T-cell (primary cell): ENCODE data around the gene FNIP2. TPM values are rescaled to one million over a fixed set of nuclear protein-coding genes. Genes with fewer than 3 reads are reported as not detected.
A peak's percentile ranks its signal among the peaks of the same experiment; 100 is the strongest.
"Not testable (repeated sequence)": the region's sequence is repeated elsewhere in the genome, so short reads cannot be mapped to it uniquely, and the experiment has no call there.

Experiments used
- ATAC-seq, 4 experiments: fragments of 200-7000 bp in 3 of 4; fragments of 150-1000 bp in 1 of 4; cut with Tn5 transposase; replicated peaks in 1 of 4; 1 replicate in 3 of 4; 2 replicates in 1 of 4; pipeline ENCODE4 v1.10.0; 2021; ENCODE audit warnings: moderate library complexity in 3 of 4, mild to moderate bottlenecking in 2 of 4, moderate number of reproducible peaks in 1 of 4
- CTCF ChIA-PET, 2 donors: fragments of 300-600 bp; sonication (Branson Sonifier 250); formaldehyde crosslinking; loops; one replicate each; lab custom pipeline; 2022; ENCODE audit warnings: antibody characterized with exemption in 2 of 2; lab: Charles Lee
- POLR2A ChIA-PET, 2 donors: fragments of 300-600 bp; sonication (Branson Sonifier 250); formaldehyde crosslinking; loops; one replicate each; lab custom pipeline; 2022; ENCODE audit warnings: antibody characterized with exemption in 2 of 2; lab: Charles Lee
- DNase-seq, 35 experiments: peaks; one replicate each; pipeline versions ENCODE4 v3.0.0 to v3.0.0-alpha.2; 2013 to 2023
- H3K27ac ChIP-seq: one replicate; pipeline ENCODE4 v1.5.1; 2013; ENCODE audit warnings: low read length
- H3K27me3 ChIP-seq, 2 experiments: replicated peaks in 1 of 2; 1 replicate in 1 of 2; 2 replicates in 1 of 2; pipeline versions ENCODE4 v1.6.1 to v1.7.0; 2013; ENCODE audit warnings: low read length in 1 of 2, mixed read lengths in 1 of 2; ENCODE audit not compliant: control insufficient read depth in 2 of 2, insufficient read depth in 2 of 2; ENCODE audit errors: extremely low read depth in 1 of 2
- H3K36me3 ChIP-seq, 2 donors: 1 replicate in 1 of 2; 2 replicates in 1 of 2; pipeline versions ENCODE4 v1.6.1 to v1.7.0; 2013; ENCODE audit warnings: low read length in 1 of 2; ENCODE audit not compliant: control insufficient read depth in 2 of 2, insufficient read depth in 1 of 2; ENCODE audit errors: extremely low read depth in 1 of 2
- H3K4me1 ChIP-seq, 2 experiments: 1 replicate in 1 of 2; 2 replicates in 1 of 2; pipeline versions ENCODE4 v1.6.1 to v1.7.0; 2013; ENCODE audit warnings: low read length in 2 of 2, mixed read lengths in 1 of 2; ENCODE audit not compliant: insufficient read depth in 2 of 2, control insufficient read depth in 1 of 2; ENCODE audit errors: extremely low read depth in 1 of 2
- H3K4me3 ChIP-seq, 2 donors: 1 replicate in 1 of 2; 2 replicates in 1 of 2; pipeline versions ENCODE4 v1.5.1 to v1.7.0; 2013; ENCODE audit warnings: mild to moderate bottlenecking in 2 of 2, low read length in 1 of 2, moderate library complexity in 1 of 2; ENCODE audit not compliant: control insufficient read depth in 1 of 2; ENCODE audit errors: extremely low read depth in 1 of 2
- H3K9me3 ChIP-seq: 2 replicates; pipeline ENCODE4 v1.7.0; 2013
- H3K27ac Mint-ChIP-seq, 2 donors: one replicate each; pipeline ENCODE4 v1.8.0; 2020 to 2021; ENCODE audit warnings: mild to moderate bottlenecking in 2 of 2, mixed read lengths in 2 of 2
- H3K27me3 Mint-ChIP-seq, 2 donors: one replicate each; pipeline ENCODE4 v1.8.0; 2021 to 2022; ENCODE audit warnings: mixed read lengths in 2 of 2
- H3K36me3 Mint-ChIP-seq: one replicate; pipeline ENCODE4 v1.8.0; 2021; ENCODE audit warnings: mixed read lengths
- H3K4me1 Mint-ChIP-seq, 3 donors: one replicate each; pipeline ENCODE4 v1.8.0; 2020 to 2022; ENCODE audit warnings: mixed read lengths in 3 of 3, mild to moderate bottlenecking in 1 of 3
- H3K4me3 Mint-ChIP-seq, 3 donors: one replicate each; pipeline ENCODE4 v1.8.0; 2020 to 2022; ENCODE audit warnings: mild to moderate bottlenecking in 3 of 3, mixed read lengths in 3 of 3, moderate library complexity in 3 of 3
- H3K9me3 Mint-ChIP-seq, 3 donors: one replicate each; pipeline ENCODE4 v1.8.0; 2020 to 2022; ENCODE audit warnings: mixed read lengths in 3 of 3
- WGBS: methylation state at CpG from one replicate; pipeline ENCODE4 v1.1.5; 2013; ENCODE audit warnings: missing lambda C conversion rate; ENCODE audit not compliant: insufficient coverage; 5-methylcytosine and 5-hydroxymethylcytosine counted together
- total RNA-seq, 35 experiments: library from RNA in 6 of 35; stranded (reverse) in 6 of 35; fragments of 120-200 nt in 1 of 35; gene quantifications; one replicate each; pipeline versions ENCODE4 v1.2.1 to v1.2.4 and lab custom pipeline; 2013 to 2026

The FNIP2 gene
- total RNA-seq, 5 donors from 2014 or later (not counting 1 experiment from before 2014, with no cell fraction given), result 6.7 to 11.1 (median 10.7) TPM

- Mint-ChIP-seq H3K4me1 (no peaks in the 10 kb centered on the region), H3K27ac (no peak overlapping the region), H3K36me3 (no peaks in the 10 kb centered on the region), H3K9me3 (no peaks in the 10 kb centered on the region), H3K27me3 (peaks cover 3 to 30% of the 10 kb centered on the region in 2 donors), H3K4me3 (no peak overlapping the region)
- no peak overlapping the region for H3K27ac ChIP-seq
- no peak overlapping the region for H3K4me3 ChIP-seq
- H3K27me3 ChIP-seq, result peaks cover 0 to 24% of the 10 kb centered on the region in 2 experiments
- 90% methylated on average over 3 of the region's 4 CpGs for whole genome bisulfite sequencing
- H3K36me3 ChIP-seq, result no peaks in the 10 kb centered on the region
- H3K9me3 ChIP-seq, result no peaks in the 10 kb centered on the region
- DNase-seq (no peak), ATAC-seq (no peak)
- no peaks in the 10 kb centered on the region for H3K4me1 ChIP-seq
- POLR2A ChIA-PET, result no interaction called here
- CTCF ChIA-PET, result no interaction called here
These were observed 10.1 kb upstream of the FNIP2 start for GRCh38 chr4:158758703-158759102.

- CTCF ChIA-PET, DNase-seq, H3K27ac ChIP-seq, POLR2A ChIA-PET, H3K36me3 ChIP-seq, H3K36me3 Mint-ChIP-seq, ATAC-seq, H3K9me3 Mint-ChIP-seq, H3K4me3 ChIP-seq, H3K9me3 ChIP-seq, H3K4me3 Mint-ChIP-seq, H3K27ac Mint-ChIP-seq, H3K4me1 Mint-ChIP-seq, H3K4me1 ChIP-seq: not testable (repeated sequence)
- peaks cover 3 to 28% of the 10 kb centered on the region in 2 donors for H3K27me3 Mint-ChIP-seq
- WGBS, result 94% methylated on average over 14 of the region's 20 CpGs
- peaks cover 0 to 23% of the 10 kb centered on the region in 2 experiments for H3K27me3 ChIP-seq
These were observed 9.3 kb upstream of the FNIP2 start for GRCh38 chr4:158759539-158759938.

- no peaks in the 10 kb centered on the region for H3K9me3 ChIP-seq
- no peaks in the 10 kb centered on the region for H3K36me3 ChIP-seq
- ATAC-seq, result no peak
- Mint-ChIP-seq H3K27ac (no peak overlapping the region), H3K4me1 (no peaks in the 10 kb centered on the region), H3K27me3 (peaks cover 1 to 28% of the 10 kb centered on the region in 2 donors), H3K9me3 (no peaks in the 10 kb centered on the region), H3K36me3 (no peaks in the 10 kb centered on the region), H3K4me3 (no peak overlapping the region)
- POLR2A ChIA-PET, result no interaction called here
- H3K27ac ChIP-seq, result no peak overlapping the region
- CTCF ChIA-PET, result no interaction called here
- DNase-seq, result no peak
- peaks cover 0 to 21% of the 10 kb centered on the region in 2 experiments for H3K27me3 ChIP-seq
- no peak overlapping the region for H3K4me3 ChIP-seq
- no peaks in the 10 kb centered on the region for H3K4me1 ChIP-seq
- WGBS, result no CpG with 5 or more reads among the region's 4 CpGs
These were observed 8.0 kb upstream of the FNIP2 start for GRCh38 chr4:158760866-158761265.

GRCh38 chr4:158762553-158762952, 6.3 kb upstream of the FNIP2 start:
- ChIA-PET POLR2A (interaction anchor here in 1 of 2 donors (0.7 kb wide), 1 partner anchor 74 kb away, joined by 4 read pairs; no protein-coding TSS in a partner anchor), CTCF (interaction anchor here in 1 of 2 donors (1.2 kb wide), 1 partner anchor 32 kb away, joined by 3 read pairs; no protein-coding TSS in a partner anchor)
- DNase-seq, result no peak
- no peak overlapping the region for H3K4me3 Mint-ChIP-seq
- peaks cover 0 to 3% (median under 1%) of the 10 kb centered on the region in 3 donors for H3K4me1 Mint-ChIP-seq
- Histone ChIP-seq H3K27ac (no peak overlapping the region), H3K4me1 (no peaks in the 10 kb centered on the region), H3K27me3 (peaks cover 0 to 14% of the 10 kb centered on the region in 2 experiments), H3K36me3 (no peaks in the 10 kb centered on the region), H3K9me3 (no peaks in the 10 kb centered on the region), H3K4me3 (no peak overlapping the region)
- no peak overlapping the region for H3K27ac Mint-ChIP-seq
- no peaks in the 10 kb centered on the region for H3K9me3 Mint-ChIP-seq
- ATAC-seq, result no peak
- no peaks in the 10 kb centered on the region for H3K36me3 Mint-ChIP-seq
- WGBS, result 80% methylated on average over 1 of the region's 4 CpGs
- H3K27me3 Mint-ChIP-seq, result peaks cover 0 to 24% of the 10 kb centered on the region in 2 donors

GRCh38 chr4:158763462-158763861, 5.4 kb upstream of the FNIP2 start:
- CTCF ChIA-PET, result interaction anchor here in 1 of 2 donors (0.6 to 0.7 kb wide), 2 partner anchors 9 to 38 kb away, joined by 3 to 10 read pairs; no protein-coding TSS in a partner anchor
- Histone ChIP-seq H3K9me3 (no peaks in the 10 kb centered on the region), H3K4me1 (peaks cover 0 to 2% of the 10 kb centered on the region in 2 experiments), H3K36me3 (no peaks in the 10 kb centered on the region), H3K4me3 (no peak overlapping the region), H3K27me3 (peaks cover 0 to 11% of the 10 kb centered on the region in 2 experiments), H3K27ac (no peak overlapping the region)
- no peaks in the 10 kb centered on the region for H3K9me3 Mint-ChIP-seq
- no peaks in the 10 kb centered on the region for H3K36me3 Mint-ChIP-seq
- no peak overlapping the region for H3K27ac Mint-ChIP-seq
- H3K4me3 Mint-ChIP-seq, result no peak overlapping the region
- 86% methylated on average over 1 of the region's 2 CpGs for WGBS
- POLR2A ChIA-PET, result no interaction called here
- peaks cover 0 to 20% of the 10 kb centered on the region in 2 donors for H3K27me3 Mint-ChIP-seq
- ATAC-seq, result no peak
- peaks cover 0 to 10% (median 10%) of the 10 kb centered on the region in 3 donors for H3K4me1 Mint-ChIP-seq
- DNase-seq, result no peak

GRCh38 chr4:158766434-158767044, 2.3 kb upstream of the FNIP2 start:
- ATAC-seq (no peak), DNase-seq (no peak)
- Mint-ChIP-seq H3K9me3 (no peaks in the 10 kb centered on the region), H3K27me3 (peaks cover 0 to 4% of the 10 kb centered on the region in 2 donors), H3K4me3 (peak overlapping the region in 1 of 3 donors; percentile 17), H3K4me1 (peaks cover 22 to 32% (median 29%) of the 10 kb centered on the region in 3 donors), H3K36me3 (no peaks in the 10 kb centered on the region), H3K27ac (no peak overlapping the region)
- H3K4me1 ChIP-seq, result peaks cover 9 to 10% of the 10 kb centered on the region in 2 experiments
- H3K4me3 ChIP-seq, result no peak overlapping the region
- H3K36me3 ChIP-seq, result no peaks in the 10 kb centered on the region
- peaks cover 0 to 6% of the 10 kb centered on the region in 2 experiments for H3K27me3 ChIP-seq
- H3K9me3 ChIP-seq, result no peaks in the 10 kb centered on the region
- ChIA-PET POLR2A (interaction anchor here in 1 of 2 donors (0.7 kb wide), 1 partner anchor 338 kb away, joined by 5 read pairs; no protein-coding TSS in a partner anchor), CTCF (no interaction called here)
- H3K27ac ChIP-seq, result no peak overlapping the region
- WGBS, result 100% methylated on average over 2 of the region's 6 CpGs
